Activated CD4-positive, alpha-beta T cell treated with anti-CD3 and anti-CD28 coated beads, Interleukin-2, amount 10 ng/mL, durations not matched to agents 7 days and 5 days (primary cell): ENCODE measurements around the gene ZFHX2. TPM values are rescaled to one million over a fixed set of nuclear protein-coding genes. Genes with fewer than 3 reads are reported as not detected.
A peak's percentile ranks its signal among the peaks of the same experiment; 100 is the strongest.

Experiments
- CTCF ChIA-PET: fragments of 350-600 bp; sonication (Branson Sonifier 250); formaldehyde crosslinking; loops from one replicate; lab custom pipeline; 2021; ENCODE audit warnings: antibody characterized with exemption; lab: Charles Lee
- POLR2A ChIA-PET: fragments of 350-600 bp; sonication (Branson Sonifier 250); formaldehyde crosslinking; loops from one replicate; lab custom pipeline; 2021; ENCODE audit warnings: antibody characterized with exemption; lab: Charles Lee
- DNase-seq: peaks from one replicate; pipeline ENCODE4 v3.0.0-alpha.2; 2020
- H3K27ac Mint-ChIP-seq: one replicate; pipeline ENCODE4 v1.8.0; 2021; ENCODE audit warnings: mild to moderate bottlenecking, moderate library complexity, mixed read lengths
- H3K27me3 Mint-ChIP-seq: one replicate; pipeline ENCODE4 v1.8.0; 2021; ENCODE audit warnings: mixed read lengths
- H3K36me3 Mint-ChIP-seq: one replicate; pipeline ENCODE4 v1.8.0; 2021; ENCODE audit warnings: low read depth, mixed read lengths
- H3K4me1 Mint-ChIP-seq: one replicate; pipeline ENCODE4 v1.8.0; 2021; ENCODE audit warnings: mixed read lengths
- H3K4me3 Mint-ChIP-seq: one replicate; pipeline ENCODE4 v1.8.0; 2021; ENCODE audit warnings: mild to moderate bottlenecking, moderate library complexity, mixed read lengths
- H3K9me3 Mint-ChIP-seq: one replicate; pipeline ENCODE4 v1.8.0; 2021; ENCODE audit warnings: mixed read lengths
- total RNA-seq, 2 experiments: library from RNA; stranded (reverse); gene quantifications; one replicate each; pipeline ENCODE4 v1.2.3, GENCODE V29; 2021

Gene ZFHX2
- total RNA-seq, 2 experiments from 2014 or later = 1.0 to 1.1 TPM

- peaks cover 8% of the 10 kb centered on the region for H3K4me1 Mint-ChIP-seq
- H3K4me3 Mint-ChIP-seq = no peak overlapping the region
- CTCF ChIA-PET = interaction anchor here (1.5 to 2.7 kb wide), 2 partner anchors 9 to 11 kb away, joined by 4 to 9 read pairs; no protein-coding TSS in a partner anchor
- no peak overlapping the region for H3K27ac Mint-ChIP-seq
- no peak for DNase-seq
- no peaks in the 10 kb centered on the region for H3K9me3 Mint-ChIP-seq
- POLR2A ChIA-PET = no interaction called here
- peaks cover 51% of the 10 kb centered on the region for H3K27me3 Mint-ChIP-seq
- no peaks in the 10 kb centered on the region for H3K36me3 Mint-ChIP-seq
Measured at GRCh38 chr14:23580152-23580926, 28.8 kb upstream of the ZFHX2 start.

- POLR2A ChIA-PET = no interaction called here
Measured at GRCh38 chr14:23579739-23580138, 28.2 kb upstream of the ZFHX2 start.

GRCh38 chr14:23579311-23579630 lies 27.7 kb upstream of the ZFHX2 start:
- H3K27me3 Mint-ChIP-seq = peaks cover 59% of the 10 kb centered on the region
- H3K27ac Mint-ChIP-seq = no peak overlapping the region
- no peaks in the 10 kb centered on the region for H3K9me3 Mint-ChIP-seq
- CTCF ChIA-PET = interaction anchor here (2.7 kb wide), 1 partner anchor 10 kb away, joined by 9 read pairs; no protein-coding TSS in a partner anchor
- POLR2A ChIA-PET = no interaction called here
- H3K4me3 Mint-ChIP-seq = no peak overlapping the region
- H3K36me3 Mint-ChIP-seq = no peaks in the 10 kb centered on the region
- no peak for DNase-seq
- H3K4me1 Mint-ChIP-seq = peaks cover 8% of the 10 kb centered on the region

More at GRCh38 chr14:23579739-23580138, 28.2 kb upstream of the ZFHX2 start:
- Mint-ChIP-seq H3K4me1 (peaks cover 8% of the 10 kb centered on the region), H3K36me3 (no peaks in the 10 kb centered on the region), H3K4me3 (no peak overlapping the region), H3K27me3 (peaks cover 57% of the 10 kb centered on the region), H3K9me3 (no peaks in the 10 kb centered on the region), H3K27ac (no peak overlapping the region)
- no peak for DNase-seq
- CTCF ChIA-PET = interaction anchor here (2.7 kb wide), 1 partner anchor 9 kb away, joined by 9 read pairs; no protein-coding TSS in a partner anchor

- Mint-ChIP-seq H3K27me3 (peaks cover 57% of the 10 kb centered on the region), H3K27ac (no peak within 1 kb of the TSS), H3K4me1 (peaks cover 8% of the 10 kb centered on the region), H3K36me3 (no peaks in the 10 kb centered on the region), H3K9me3 (no peaks in the 10 kb centered on the region), H3K4me3 (no peak within 1 kb of the TSS)
- CTCF ChIA-PET = interaction anchor here (2.7 kb wide), 1 partner anchor 10 kb away, joined by 9 read pairs; no protein-coding TSS in a partner anchor
- no peak for DNase-seq
- POLR2A ChIA-PET = no interaction called here
Measured at GRCh38 chr14:23578560-23579310, 27.2 kb upstream of the ZFHX2 start, which contains the start of gene JPH4. Gene JPH4 (minus strand): TSS chr14:23578790. CDS start chr14:23577453, 1,337 bp downstream.

- DNase-seq = no peak
- CTCF ChIA-PET = no interaction called here
- Mint-ChIP-seq H3K4me1 (peaks cover 13% of the 10 kb centered on the region), H3K27ac (no peak overlapping the region), H3K4me3 (no peak overlapping the region), H3K9me3 (no peaks in the 10 kb centered on the region), H3K36me3 (no peaks in the 10 kb centered on the region), H3K27me3 (peaks cover 54% of the 10 kb centered on the region)
- POLR2A ChIA-PET = no interaction called here
Measured at GRCh38 chr14:23577710-23578392, 26.3 kb upstream of the ZFHX2 start.

- Mint-ChIP-seq H3K4me1 (peaks cover 20% of the 10 kb centered on the region), H3K36me3 (no peaks in the 10 kb centered on the region), H3K9me3 (no peaks in the 10 kb centered on the region), H3K4me3 (no peak overlapping the region), H3K27me3 (peaks cover 54% of the 10 kb centered on the region), H3K27ac (no peak overlapping the region)
- ChIA-PET POLR2A (no interaction called here), CTCF (no interaction called here)
- no peak for DNase-seq
Measured at GRCh38 chr14:23577004-23577681, 25.6 kb upstream of the ZFHX2 start.

- peaks cover 39% of the 10 kb centered on the region for H3K27me3 Mint-ChIP-seq
- H3K4me3 Mint-ChIP-seq = no peak overlapping the region
- ChIA-PET POLR2A (no interaction called here), CTCF (interaction anchor here (1.0 to 1.6 kb wide), 2 partner anchors 15 to 518 kb away, joined by 3 to 4 read pairs; no protein-coding TSS in a partner anchor)
- no peak for DNase-seq
- no peaks in the 10 kb centered on the region for H3K9me3 Mint-ChIP-seq
- H3K4me1 Mint-ChIP-seq = peaks cover 31% of the 10 kb centered on the region
- H3K27ac Mint-ChIP-seq = peak overlapping the region; percentile 66
- no peaks in the 10 kb centered on the region for H3K36me3 Mint-ChIP-seq
Measured at GRCh38 chr14:23573384-23574015, 21.9 kb upstream of the ZFHX2 start.

GRCh38 chr14:23572836-23573235 lies 21.3 kb upstream of the ZFHX2 start:
- Mint-ChIP-seq H3K36me3 (no peaks in the 10 kb centered on the region), H3K4me3 (no peak overlapping the region), H3K27me3 (peaks cover 33% of the 10 kb centered on the region), H3K9me3 (no peaks in the 10 kb centered on the region), H3K4me1 (peaks cover 38% of the 10 kb centered on the region), H3K27ac (no peak overlapping the region)
- CTCF ChIA-PET = interaction anchor here (1.0 to 1.6 kb wide), 3 partner anchors 9 to 518 kb away, joined by 3 to 4 read pairs (median 4); no protein-coding TSS in a partner anchor
- DNase-seq = no peak
- POLR2A ChIA-PET = no interaction called here

- no peak overlapping the region for H3K27ac Mint-ChIP-seq
- no peak overlapping the region for H3K4me3 Mint-ChIP-seq
- no peak for DNase-seq
- ChIA-PET CTCF (interaction anchor here (1.0 to 1.6 kb wide), 3 partner anchors 9 to 519 kb away, joined by 3 to 4 read pairs (median 4); no protein-coding TSS in a partner anchor), POLR2A (no interaction called here)
- peaks cover 2% of the 10 kb centered on the region for H3K36me3 Mint-ChIP-seq
- H3K9me3 Mint-ChIP-seq = no peaks in the 10 kb centered on the region
- H3K4me1 Mint-ChIP-seq = peaks cover 42% of the 10 kb centered on the region
- peaks cover 30% of the 10 kb centered on the region for H3K27me3 Mint-ChIP-seq
Measured at GRCh38 chr14:23572524-23572828, 20.9 kb upstream of the ZFHX2 start.

- Mint-ChIP-seq H3K27me3 (peaks cover 26% of the 10 kb centered on the region), H3K27ac (no peak overlapping the region), H3K4me3 (no peak overlapping the region), H3K36me3 (peaks cover 3% of the 10 kb centered on the region), H3K4me1 (peaks cover 43% of the 10 kb centered on the region), H3K9me3 (no peaks in the 10 kb centered on the region)
- DNase-seq = no peak
- ChIA-PET POLR2A (no interaction called here), CTCF (interaction anchor here (1.0 to 1.6 kb wide), 5 partner anchors 8 to 17 kb away, joined by 3 to 7 read pairs (median 4); no protein-coding TSS in a partner anchor)
Measured at GRCh38 chr14:23571701-23572523, 20.3 kb upstream of the ZFHX2 start.

GRCh38 chr14:23570806-23571483 lies 19.4 kb upstream of the ZFHX2 start:
- POLR2A ChIA-PET = no interaction called here
- CTCF ChIA-PET = interaction anchor here (0.6 to 1.6 kb wide), 4 partner anchors 9 to 20 kb away, joined by 3 to 7 read pairs (median 3); no protein-coding TSS in a partner anchor
- no peak overlapping the region for H3K27ac Mint-ChIP-seq
- no peak overlapping the region for H3K4me3 Mint-ChIP-seq
- H3K9me3 Mint-ChIP-seq = no peaks in the 10 kb centered on the region
- peaks cover 19% of the 10 kb centered on the region for H3K27me3 Mint-ChIP-seq
- H3K4me1 Mint-ChIP-seq = peaks cover 44% of the 10 kb centered on the region
- peaks cover 11% of the 10 kb centered on the region for H3K36me3 Mint-ChIP-seq
- no peak for DNase-seq
